HepG2 (cell line): Measurements from ENCODE around the gene WBP1. TPM values are rescaled to one million over a fixed set of nuclear protein-coding genes. Genes with fewer than 3 reads are reported as not detected.

Experiments
- ARHGAP35 ChIP-seq: sonication (generic); formaldehyde crosslinking; IDR thresholded peaks from 2 replicates; pipeline ENCODE4 v1.9.0; 2022; ENCODE audit warnings: mild to moderate bottlenecking, inconsistent platforms, moderate library complexity, missing genetic modification reagents, borderline replicate concordance
- GFI1 ChIP-seq: sonication (generic); formaldehyde crosslinking; IDR thresholded peaks from 2 replicates; pipeline ENCODE4 v1.5.0; 2020; ENCODE audit warnings: missing genetic modification reagents, mild to moderate bottlenecking, borderline replicate concordance
- KDM5B ChIP-seq: sonication (generic); formaldehyde crosslinking; IDR thresholded peaks from 2 replicates; pipeline ENCODE4 v1.4.0; 2020; ENCODE audit warnings: missing genetic modification reagents, mild to moderate bottlenecking, borderline replicate concordance
- KDM6A ChIP-seq: IDR thresholded peaks from 2 replicates; pipeline ENCODE4 v1.6.1; 2016; ENCODE audit warnings: low read depth
- MAFF ChIP-seq: IDR thresholded peaks from 2 replicates; pipeline ENCODE4 v1.6.1; 2011; ENCODE audit warnings: low read depth, low read length, improper control_type of control experiment
- MAFG ChIP-seq: sonication (generic); formaldehyde crosslinking; IDR thresholded peaks from 2 replicates; pipeline ENCODE4 v1.5.1; 2020; ENCODE audit warnings: mild to moderate bottlenecking, missing genetic modification reagents
- NFKB2 ChIP-seq: sonication (generic); formaldehyde crosslinking; IDR thresholded peaks from 2 replicates; pipeline ENCODE4 v1.4.0; 2020; ENCODE audit warnings: missing genetic modification reagents, borderline replicate concordance
- PHF21A ChIP-seq: sonication (generic); formaldehyde crosslinking; IDR thresholded peaks from 2 replicates; pipeline ENCODE4 v1.5.0; 2020; ENCODE audit warnings: mild to moderate bottlenecking, missing genetic modification reagents
- TRAFD1 ChIP-seq: sonication (generic); formaldehyde crosslinking; IDR thresholded peaks from 2 replicates; pipeline ENCODE4 v1.5.1; 2020; ENCODE audit warnings: missing genetic modification reagents, mild to moderate bottlenecking, borderline replicate concordance
- ZNF138 ChIP-seq: sonication (generic); formaldehyde crosslinking; IDR thresholded peaks from 2 replicates; pipeline ENCODE4 v1.5.0; 2020; ENCODE audit warnings: mild to moderate bottlenecking, low read depth, missing genetic modification reagents
- ZNF484 ChIP-seq: sonication (generic); formaldehyde crosslinking; IDR thresholded peaks from 2 replicates; pipeline ENCODE4 v1.5.1; 2020; ENCODE audit warnings: mild to moderate bottlenecking, low read depth, missing genetic modification reagents, borderline replicate concordance
- ZNF577 ChIP-seq: sonication (generic); formaldehyde crosslinking; IDR thresholded peaks from 2 replicates; pipeline ENCODE4 v1.4.0; 2020; ENCODE audit warnings: mild to moderate bottlenecking, low read depth, missing genetic modification reagents, borderline replicate concordance
- ZNF609 ChIP-seq: sonication (generic); formaldehyde crosslinking; IDR thresholded peaks from 2 replicates; pipeline ENCODE4 v1.4.0; 2020; ENCODE audit warnings: mild to moderate bottlenecking, missing genetic modification reagents, borderline replicate concordance
- ZNF660 ChIP-seq: sonication (generic); formaldehyde crosslinking; IDR thresholded peaks from 2 replicates; pipeline ENCODE4 v1.5.1; 2020; ENCODE audit warnings: mild to moderate bottlenecking, low read depth, missing genetic modification reagents, borderline replicate concordance
- ZNF780A ChIP-seq: sonication (generic); formaldehyde crosslinking; IDR thresholded peaks from 2 replicates; pipeline ENCODE4 v1.8.0; 2022; ENCODE audit warnings: mild to moderate bottlenecking, missing genetic modification reagents, moderate library complexity
- ZSCAN12 ChIP-seq: sonication (generic); formaldehyde crosslinking; IDR thresholded peaks from 2 replicates; pipeline ENCODE4 v1.9.0; 2021; ENCODE audit warnings: mild to moderate bottlenecking, missing genetic modification reagents
- ZSCAN21 ChIP-seq: sonication (generic); formaldehyde crosslinking; IDR thresholded peaks from 2 replicates; pipeline ENCODE4 v1.8.0; 2022; ENCODE audit warnings: mild to moderate bottlenecking, missing genetic modification reagents, moderate library complexity, borderline replicate concordance
- polyA plus RNA-seq, 8 experiments: library from polyadenylated mRNA; depleted of rRNA in 3 of 8; stranded (reverse) in 7 of 8; unstranded in 1 of 8; fragments of >200 nt; fragmentation: Illumina TruSeq in 4 of 8; extraction: Trizol in 4 of 8; gene quantifications; 2 replicates each; pipeline versions ENCODE4 v1.2.1 to v1.2.3, GENCODE V29; 2011 to 2016; ENCODE audit warnings: low read depth in 4 of 8, missing spikeins in 1 of 8, mixed read lengths in 1 of 8; ENCODE audit not compliant: insufficient read depth in 1 of 8
- total RNA-seq, 5 experiments: library from RNA; depleted of rRNA; stranded (reverse); fragments of >200 nt; fragmentation: Illumina TruSeq; extraction: Trizol; gene quantifications; 2 replicates each; pipeline ENCODE4 v1.2.3, GENCODE V29; 2016; ENCODE audit warnings: low read depth in 1 of 5
- TF ChIP-seq, protein P1 (sequence below): sonication (generic); formaldehyde crosslinking; IDR thresholded peaks from 2 replicates; pipeline ENCODE4 v1.4.0; 2020; ENCODE audit warnings: missing genetic modification reagents
- TF ChIP-seq, protein P2 (sequence below): IDR thresholded peaks from 2 replicates; pipeline ENCODE4 v1.6.1; 2016; ENCODE audit warnings: low read depth, borderline replicate concordance

WBP1 gene
- total and polyA plus RNA-seq, 2 of the 13 experiments (the other 11 are each of a cell fraction or from before 2014, with no cell fraction given), result 38.8 to 85.7 TPM

GRCh38 chr2:74482801-74483674 lies 24.8 kb downstream of the WBP1 start, which contains the start of the genes CCDC142 and TTC31 (continued):
- TF ChIP-seq, protein P1, sequence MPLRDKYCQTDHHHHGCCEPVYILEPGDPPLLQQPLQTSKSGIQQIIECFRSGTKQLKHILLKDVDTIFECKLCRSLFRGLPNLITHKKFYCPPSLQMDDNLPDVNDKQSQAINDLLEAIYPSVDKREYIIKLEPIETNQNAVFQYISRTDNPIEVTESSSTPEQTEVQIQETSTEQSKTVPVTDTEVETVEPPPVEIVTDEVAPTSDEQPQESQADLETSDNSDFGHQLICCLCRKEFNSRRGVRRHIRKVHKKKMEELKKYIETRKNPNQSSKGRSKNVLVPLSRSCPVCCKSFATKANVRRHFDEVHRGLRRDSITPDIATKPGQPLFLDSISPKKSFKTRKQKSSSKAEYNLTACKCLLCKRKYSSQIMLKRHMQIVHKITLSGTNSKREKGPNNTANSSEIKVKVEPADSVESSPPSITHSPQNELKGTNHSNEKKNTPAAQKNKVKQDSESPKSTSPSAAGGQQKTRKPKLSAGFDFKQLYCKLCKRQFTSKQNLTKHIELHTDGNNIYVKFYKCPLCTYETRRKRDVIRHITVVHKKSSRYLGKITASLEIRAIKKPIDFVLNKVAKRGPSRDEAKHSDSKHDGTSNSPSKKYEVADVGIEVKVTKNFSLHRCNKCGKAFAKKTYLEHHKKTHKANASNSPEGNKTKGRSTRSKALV (CRISPR knock-in tag), result peak; percentile 19; the same call in 1 of the 2 replicates
- TF ChIP-seq, protein P2, sequence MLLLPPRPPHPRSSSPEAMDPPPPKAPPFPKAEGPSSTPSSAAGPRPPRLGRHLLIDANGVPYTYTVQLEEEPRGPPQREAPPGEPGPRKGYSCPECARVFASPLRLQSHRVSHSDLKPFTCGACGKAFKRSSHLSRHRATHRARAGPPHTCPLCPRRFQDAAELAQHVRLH (CRISPR knock-in tag), result peak; percentile 59; the same call in 1 of the 2 replicates
- TF ChIP-seq PHF21A (CRISPR knock-in tag), result peak; percentile 95
- no peak for TF ChIP-seq MAFG (CRISPR knock-in tag)
- no peak for TF ChIP-seq ZNF577
- 0 out of 2 replicates have a peak, but pooled peaks have one; percentile 44 for TF ChIP-seq ZNF660
- no peak; the same call in 1 of the 2 replicates for TF ChIP-seq ZNF138 (CRISPR knock-in tag)
- no peak; the same call in 1 of the 2 replicates for TF ChIP-seq ARHGAP35
- TF ChIP-seq ZNF609, result peak; percentile 72
- no peak; the same call in none of the 2 replicates for TF ChIP-seq ZNF780A (CRISPR knock-in tag)
- no peak for TF ChIP-seq ZNF484 (CRISPR knock-in tag)
- TF ChIP-seq KDM6A (CRISPR knock-in tag), result 0 out of 2 replicates have a peak, but pooled peaks have one; percentile 1
- TF ChIP-seq KDM5B, result peak; percentile 97
- no peak for TF ChIP-seq GFI1 (CRISPR knock-in tag)
- TF ChIP-seq ZSCAN12 (CRISPR knock-in tag), result no peak; the same call in 1 of the 2 replicates
- peak; percentile 92; the same call in 1 of the 2 replicates for TF ChIP-seq NFKB2 (CRISPR knock-in tag)
- TF ChIP-seq TRAFD1 (CRISPR knock-in tag), result peak; percentile 10; the same call in 1 of the 2 replicates
- peak; percentile 21; the same call in 1 of the 2 replicates for TF ChIP-seq ZSCAN21
- TF ChIP-seq MAFF, result no peak
